ENCODE data around the gene KRTAP10-9. TPM values are rescaled to one million over a fixed set of nuclear protein-coding genes. Genes with fewer than 3 reads are reported as not detected.

KRTAP10-9 gene
- total RNA-seq, 1 donor from 2014 or later: not detected

Other genes with a start within 250 kb of the KRTAP10-9 start
- gene LRRC3, start 171.6 kb upstream of the KRTAP10-9 start, total RNA-seq: 5.2 and 5.6 TPM in 2 replicates
- gene KRTAP10-1, start 86.9 kb upstream of the KRTAP10-9 start, total RNA-seq: not detected in 2 replicates
- gene KRTAP10-2, start 75.6 kb upstream of the KRTAP10-9 start, total RNA-seq: not detected in 2 replicates
- gene KRTAP10-3, start 68.3 kb upstream of the KRTAP10-9 start, total RNA-seq: not detected in 2 replicates
- gene KRTAP10-4, start 53.4 kb upstream of the KRTAP10-9 start, total RNA-seq: not detected in 2 replicates
- not detected in 2 replicates for gene KRTAP10-5, start 46.5 kb upstream of the KRTAP10-9 start, total RNA-seq
- not detected in 2 replicates for gene KRTAP10-6, start 34.6 kb upstream of the KRTAP10-9 start, total RNA-seq
- gene KRTAP10-7, start 26.5 kb upstream of the KRTAP10-9 start, total RNA-seq: not detected in 2 replicates
- not detected in 2 replicates for gene KRTAP10-8, start 15.0 kb upstream of the KRTAP10-9 start, total RNA-seq
- not detected in 2 replicates for gene KRTAP10-10, start 10.3 kb downstream of the KRTAP10-9 start, total RNA-seq
- not detected in 2 replicates for gene KRTAP10-11, start 19.3 kb downstream of the KRTAP10-9 start, total RNA-seq
- gene KRTAP12-4, start 27.6 kb downstream of the KRTAP10-9 start, total RNA-seq: not detected in 2 replicates
- gene KRTAP12-3, start 30.8 kb downstream of the KRTAP10-9 start, total RNA-seq: not detected in 2 replicates
- gene KRTAP12-2, start 39.8 kb downstream of the KRTAP10-9 start, total RNA-seq: not detected in 2 replicates
- not detected in 2 replicates for gene KRTAP12-1, start 55.1 kb downstream of the KRTAP10-9 start, total RNA-seq
- not detected in 2 replicates for gene KRTAP10-12, start 70.1 kb downstream of the KRTAP10-9 start, total RNA-seq
- gene TSPEAR, start 84.5 kb downstream of the KRTAP10-9 start, total RNA-seq: not detected in 2 replicates
- gene UBE2G2, start 174.7 kb downstream of the KRTAP10-9 start, total RNA-seq: 63.8 and 74.5 TPM in 2 replicates
- 72.7 and 83.5 TPM in 2 replicates for gene SUMO3, start 191.0 kb downstream of the KRTAP10-9 start, total RNA-seq
- gene PTTG1IP, start 246.6 kb downstream of the KRTAP10-9 start, total RNA-seq: 208 and 240 TPM in 2 replicates

All from astrocyte (in vitro differentiated cells and primary cell).